Activated naive CD8-positive, alpha-beta T cell (primary cell): ENCODE results near the gene KBTBD7.

Experiments used
- H3K27ac Mint-ChIP-seq: one replicate; pipeline ENCODE4 v1.8.0; 2021; ENCODE audit warnings: mixed read lengths
- H3K27me3 Mint-ChIP-seq: one replicate; pipeline ENCODE4 v1.8.0; 2021; ENCODE audit warnings: mixed read lengths
- H3K36me3 Mint-ChIP-seq: one replicate; pipeline ENCODE4 v1.8.0; 2021; ENCODE audit warnings: mixed read lengths
- H3K4me1 Mint-ChIP-seq: one replicate; pipeline ENCODE4 v1.8.0; 2021; ENCODE audit warnings: low read depth, mixed read lengths
- H3K4me3 Mint-ChIP-seq: one replicate; pipeline ENCODE4 v1.8.0; 2021; ENCODE audit warnings: mild to moderate bottlenecking, mixed read lengths
- H3K9me3 Mint-ChIP-seq: one replicate; pipeline ENCODE4 v1.8.0; 2021; ENCODE audit warnings: low read depth, mixed read lengths

KBTBD7 gene, protein sequence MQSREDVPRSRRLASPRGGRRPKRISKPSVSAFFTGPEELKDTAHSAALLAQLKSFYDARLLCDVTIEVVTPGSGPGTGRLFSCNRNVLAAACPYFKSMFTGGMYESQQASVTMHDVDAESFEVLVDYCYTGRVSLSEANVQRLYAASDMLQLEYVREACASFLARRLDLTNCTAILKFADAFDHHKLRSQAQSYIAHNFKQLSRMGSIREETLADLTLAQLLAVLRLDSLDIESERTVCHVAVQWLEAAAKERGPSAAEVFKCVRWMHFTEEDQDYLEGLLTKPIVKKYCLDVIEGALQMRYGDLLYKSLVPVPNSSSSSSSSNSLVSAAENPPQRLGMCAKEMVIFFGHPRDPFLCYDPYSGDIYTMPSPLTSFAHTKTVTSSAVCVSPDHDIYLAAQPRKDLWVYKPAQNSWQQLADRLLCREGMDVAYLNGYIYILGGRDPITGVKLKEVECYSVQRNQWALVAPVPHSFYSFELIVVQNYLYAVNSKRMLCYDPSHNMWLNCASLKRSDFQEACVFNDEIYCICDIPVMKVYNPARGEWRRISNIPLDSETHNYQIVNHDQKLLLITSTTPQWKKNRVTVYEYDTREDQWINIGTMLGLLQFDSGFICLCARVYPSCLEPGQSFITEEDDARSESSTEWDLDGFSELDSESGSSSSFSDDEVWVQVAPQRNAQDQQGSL

DNA sequence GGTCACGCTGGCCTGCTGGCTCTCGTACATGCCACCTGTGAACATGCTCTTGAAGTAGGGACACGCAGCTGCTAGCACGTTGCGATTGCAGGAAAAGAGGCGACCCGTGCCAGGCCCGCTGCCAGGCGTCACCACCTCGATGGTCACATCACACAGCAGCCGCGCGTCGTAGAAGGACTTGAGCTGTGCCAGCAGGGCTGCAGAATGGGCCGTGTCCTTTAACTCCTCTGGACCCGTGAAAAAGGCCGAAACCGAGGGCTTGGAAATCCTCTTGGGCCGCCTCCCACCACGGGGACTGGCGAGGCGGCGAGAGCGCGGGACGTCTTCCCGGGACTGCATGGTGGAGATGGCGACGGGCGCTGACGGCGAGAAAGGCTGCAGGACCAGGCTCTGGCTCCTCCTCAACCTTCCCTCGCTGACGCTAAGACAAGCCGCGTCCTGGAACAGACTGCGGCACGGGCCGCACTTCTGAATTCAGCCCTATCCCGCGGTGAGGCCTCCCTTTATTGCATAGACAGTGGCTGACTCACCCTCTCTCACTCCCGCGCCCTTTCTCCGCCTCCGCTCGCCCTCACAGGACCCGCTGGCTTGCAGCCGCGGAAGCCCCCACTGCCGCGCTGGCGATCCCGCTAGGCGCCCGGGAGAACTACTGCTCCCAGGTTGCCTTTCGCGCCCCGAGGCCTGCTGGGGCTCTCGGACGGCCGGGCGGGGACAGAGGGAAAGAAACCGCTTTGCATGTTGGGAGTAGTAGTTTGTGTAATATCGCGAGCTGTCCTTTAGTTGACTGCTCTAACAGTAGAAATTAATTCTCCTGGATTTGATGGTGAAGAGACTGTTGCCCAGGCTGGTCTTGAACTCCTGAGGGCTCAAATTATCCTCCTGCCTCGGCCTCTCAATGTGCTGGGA, at the start of gene KBTBD7:
TSS of gene KBTBD7 (minus strand) at position 651 of the 906 bp plus-strand sequence. CDS start at position 339, 312 bp downstream.
- Mint-ChIP-seq H3K36me3 (peaks cover 23% of the 10 kb centered on the region), H3K4me3 (peak within 1 kb of the TSS; percentile 92), H3K27me3 (no peaks in the 10 kb centered on the region), H3K27ac (peak within 1 kb of the TSS; percentile 98), H3K4me1 (peaks cover 45% of the 10 kb centered on the region), H3K9me3 (peaks cover 13% of the 10 kb centered on the region)

DNA sequence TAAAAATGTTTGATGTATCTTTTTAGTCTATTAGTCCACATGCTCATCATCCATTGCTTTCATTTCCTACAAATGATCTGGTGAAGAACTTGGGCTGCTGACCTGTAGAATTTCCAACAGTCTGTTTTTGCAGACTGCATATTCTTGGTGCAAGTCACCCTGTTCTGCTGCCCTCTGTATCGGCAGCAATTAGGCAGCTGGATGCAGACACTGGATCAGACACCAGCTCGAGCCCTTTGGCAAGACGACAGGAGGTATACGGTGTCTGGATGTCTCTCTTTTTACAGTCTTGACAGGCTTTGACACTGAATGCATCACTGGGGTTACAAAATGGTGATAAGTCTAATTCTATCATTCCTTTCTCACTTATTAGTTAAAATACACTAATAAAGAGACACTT, 47.3 kb upstream of the KBTBD7 start:
- Mint-ChIP-seq H3K9me3 (no peaks in the 10 kb centered on the region), H3K36me3 (peaks cover 20% of the 10 kb centered on the region), H3K4me3 (no peak overlapping the region), H3K4me1 (no peaks in the 10 kb centered on the region), H3K27me3 (no peaks in the 10 kb centered on the region), H3K27ac (no peak overlapping the region)

DNA sequence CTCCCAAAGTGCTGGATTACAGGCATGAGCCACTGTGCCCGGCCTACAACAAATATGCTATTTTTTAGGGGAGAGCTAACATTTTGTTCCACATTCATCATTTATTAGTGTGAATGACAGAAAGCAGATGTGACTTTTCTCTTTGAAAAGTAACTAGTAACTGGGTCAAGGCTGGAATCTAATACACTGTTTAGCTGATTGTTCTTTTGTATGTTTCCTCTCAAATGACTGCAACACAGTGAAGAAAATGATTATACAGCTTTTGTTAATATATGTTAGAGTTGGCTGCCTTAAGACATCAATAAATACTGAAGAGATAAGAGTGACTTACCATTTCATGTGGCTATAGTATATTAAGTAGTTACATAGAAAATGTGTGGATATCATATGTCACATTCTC, 42.0 kb upstream of the KBTBD7 start:
- Mint-ChIP-seq H3K27me3 (no peaks in the 10 kb centered on the region), H3K27ac (no peak overlapping the region), H3K4me3 (no peak overlapping the region), H3K36me3 (peaks cover 27% of the 10 kb centered on the region), H3K4me1 (peaks cover 2% of the 10 kb centered on the region), H3K9me3 (no peaks in the 10 kb centered on the region)

DNA sequence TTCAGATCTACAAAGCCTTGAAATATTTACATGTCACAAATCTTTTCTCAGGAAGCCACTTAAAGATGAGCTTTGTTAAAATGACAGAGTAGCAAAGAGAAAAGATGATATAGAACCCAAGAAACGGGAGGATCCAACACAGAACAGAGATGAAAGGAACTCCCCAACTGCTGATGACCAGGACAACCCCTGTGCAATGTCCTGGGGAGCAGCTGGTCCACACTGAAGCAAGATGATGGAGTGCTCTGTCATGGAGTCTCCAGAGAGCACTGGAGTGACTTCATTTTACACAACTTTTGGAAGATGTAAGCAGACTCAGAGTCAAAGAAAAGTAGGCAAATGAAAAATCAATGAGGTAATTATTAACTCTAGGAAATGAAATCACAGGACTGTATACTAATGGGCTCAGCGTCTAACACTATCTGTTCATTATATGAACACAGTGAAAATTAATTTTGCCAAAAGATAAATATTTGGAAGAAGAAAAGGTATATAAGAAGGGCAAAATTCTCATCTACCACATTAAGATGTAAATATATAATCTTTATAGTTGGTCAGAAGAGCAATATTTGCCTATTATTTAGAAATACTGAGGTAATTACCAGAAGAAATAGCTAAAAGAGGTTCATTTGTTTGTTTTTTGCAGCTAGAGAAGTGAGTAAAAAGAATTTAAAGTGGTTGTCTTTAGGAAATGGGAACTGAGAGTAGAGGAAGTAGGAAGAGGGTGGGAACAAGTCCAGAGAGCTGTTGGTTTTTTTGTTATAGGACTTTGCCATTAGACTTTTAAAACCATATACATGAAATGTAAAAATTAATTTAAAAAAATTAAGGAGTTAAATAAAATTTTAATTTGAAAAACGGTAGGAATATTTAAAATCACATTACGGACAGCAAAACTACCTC, 38.5 kb upstream of the KBTBD7 start:
- Mint-ChIP-seq H3K27ac (no peak overlapping the region), H3K36me3 (peaks cover 19% of the 10 kb centered on the region), H3K9me3 (no peaks in the 10 kb centered on the region), H3K27me3 (no peaks in the 10 kb centered on the region), H3K4me1 (peaks cover 2% of the 10 kb centered on the region), H3K4me3 (no peak overlapping the region)

DNA sequence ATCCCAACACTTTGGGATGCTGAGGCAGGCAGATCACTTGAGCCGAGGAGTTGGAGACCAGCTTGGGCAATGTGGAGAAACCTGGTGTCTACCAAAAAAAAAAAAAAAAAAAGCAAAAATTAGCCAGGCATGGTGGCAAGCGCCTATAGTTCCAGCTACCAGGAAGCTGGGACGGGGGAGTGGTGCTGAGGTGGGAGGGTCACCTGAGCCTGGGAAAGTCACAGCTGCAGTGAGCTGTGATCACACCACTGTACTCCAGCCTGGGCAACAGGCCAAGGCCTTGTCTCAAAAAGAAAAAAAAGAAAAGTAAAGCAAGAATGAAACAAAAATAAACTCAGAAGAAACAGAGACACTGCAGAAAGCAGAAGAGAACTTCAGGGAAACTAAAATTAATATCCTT, 37.4 kb upstream of the KBTBD7 start:
- peaks cover 19% of the 10 kb centered on the region for H3K36me3 Mint-ChIP-seq
- H3K4me3 Mint-ChIP-seq: no peak overlapping the region
- H3K4me1 Mint-ChIP-seq: peaks cover 2% of the 10 kb centered on the region
- H3K9me3 Mint-ChIP-seq: no peaks in the 10 kb centered on the region
- H3K27me3 Mint-ChIP-seq: no peaks in the 10 kb centered on the region
- H3K27ac Mint-ChIP-seq: peak overlapping the region; percentile 0

DNA sequence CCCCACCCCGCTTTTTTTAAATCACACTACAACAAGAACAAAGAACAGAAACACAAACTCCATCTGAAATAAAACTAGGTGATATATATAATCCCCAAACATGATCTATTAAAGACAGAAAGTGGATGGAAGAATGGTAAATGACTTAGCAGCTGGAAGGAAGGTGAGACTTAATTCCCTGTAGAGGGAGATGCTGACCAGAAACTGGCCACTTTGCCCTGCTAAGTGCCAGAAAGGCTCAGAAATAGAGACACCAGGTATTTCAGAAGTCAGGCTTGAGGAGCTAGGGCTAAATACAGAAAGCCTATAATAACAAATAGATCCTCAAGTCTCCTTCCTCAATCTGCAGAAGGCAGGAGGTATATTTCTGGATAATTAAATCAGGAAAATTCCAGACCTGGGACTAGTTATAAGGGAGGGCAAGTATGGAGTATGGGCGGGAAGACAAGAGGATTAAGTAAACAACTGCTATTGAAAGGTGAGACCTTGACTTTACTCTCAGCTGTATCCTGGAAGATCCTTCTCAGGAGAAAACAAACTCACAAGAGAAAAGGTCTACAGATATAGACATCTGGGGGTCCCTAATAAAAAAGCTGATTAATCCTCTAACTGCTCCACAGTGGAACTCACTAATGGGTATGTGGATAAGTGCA, 36.8 kb upstream of the KBTBD7 start:
- Mint-ChIP-seq H3K4me1 (peaks cover 2% of the 10 kb centered on the region), H3K4me3 (no peak overlapping the region), H3K36me3 (peaks cover 17% of the 10 kb centered on the region), H3K27ac (no peak overlapping the region), H3K9me3 (no peaks in the 10 kb centered on the region), H3K27me3 (no peaks in the 10 kb centered on the region)

DNA sequence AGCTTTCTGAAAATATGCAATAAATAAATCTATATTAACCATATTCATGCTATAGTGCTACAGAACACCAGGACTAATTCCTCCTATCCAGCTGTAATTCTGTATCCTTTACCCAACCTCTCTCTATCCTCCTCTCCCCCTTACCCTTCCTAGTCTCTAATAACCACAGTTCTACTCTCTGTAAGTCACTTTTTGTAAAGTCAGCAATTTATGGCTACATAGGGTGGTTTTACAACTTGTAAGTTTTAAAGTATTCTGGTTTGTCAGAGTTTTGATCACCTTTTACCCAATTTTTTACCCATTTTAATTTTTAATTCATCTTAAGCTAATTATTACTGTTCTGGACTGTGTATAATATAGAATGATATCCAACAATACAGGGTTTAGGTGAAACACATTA, 35.0 kb upstream of the KBTBD7 start:
- no peaks in the 10 kb centered on the region for H3K27me3 Mint-ChIP-seq
- no peaks in the 10 kb centered on the region for H3K4me1 Mint-ChIP-seq
- H3K36me3 Mint-ChIP-seq: peaks cover 12% of the 10 kb centered on the region
- H3K4me3 Mint-ChIP-seq: no peak overlapping the region
- no peak overlapping the region for H3K27ac Mint-ChIP-seq
- H3K9me3 Mint-ChIP-seq: no peaks in the 10 kb centered on the region

DNA sequence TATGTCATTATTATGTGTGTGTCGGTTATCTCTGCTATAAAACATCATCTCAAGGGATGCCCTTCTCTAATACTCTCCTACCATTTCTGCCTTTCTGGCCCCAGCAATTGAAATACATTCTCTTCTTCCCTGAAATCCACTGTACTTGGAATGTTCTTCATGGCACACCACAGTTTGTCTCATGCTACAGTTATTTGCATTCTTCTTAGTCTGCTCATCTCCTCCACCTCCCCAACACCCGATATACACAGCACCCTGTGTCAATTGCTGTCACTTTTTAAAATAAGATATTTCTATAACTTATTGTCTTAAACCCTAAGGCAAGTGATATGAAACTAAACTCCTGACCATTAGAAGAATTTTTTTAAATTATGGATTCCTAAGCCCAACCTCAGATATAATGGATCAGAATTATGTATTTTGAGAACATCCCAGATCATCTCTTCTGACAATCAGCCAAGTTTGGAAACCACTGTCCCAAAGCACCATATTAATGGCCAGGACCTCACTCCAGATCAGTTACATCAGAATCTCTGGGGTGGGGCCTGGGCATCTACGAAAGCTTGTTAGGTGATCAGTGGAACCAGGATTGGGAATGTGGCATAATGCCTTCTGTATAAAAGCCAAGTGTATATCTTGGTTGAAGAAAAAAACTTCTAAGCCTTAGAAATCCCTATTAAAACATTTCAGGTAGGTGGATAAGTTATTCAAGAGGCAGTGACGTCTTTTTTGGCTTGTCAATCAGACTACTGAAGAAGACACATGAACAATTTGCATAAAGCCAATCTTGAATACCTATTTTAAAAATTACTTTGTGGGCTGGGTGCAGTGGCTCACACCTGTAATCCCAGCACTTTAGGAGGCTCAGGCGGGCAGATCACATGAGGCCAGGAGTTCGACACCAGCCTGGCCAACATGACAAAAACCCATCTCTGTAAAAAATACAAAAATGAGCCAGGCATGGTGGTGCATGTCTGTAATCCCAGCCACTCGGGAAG, 30.0 kb upstream of the KBTBD7 start:
- Mint-ChIP-seq H3K36me3 (peaks cover 15% of the 10 kb centered on the region), H3K27me3 (no peaks in the 10 kb centered on the region), H3K9me3 (no peaks in the 10 kb centered on the region), H3K4me3 (no peak overlapping the region), H3K4me1 (no peaks in the 10 kb centered on the region), H3K27ac (no peak overlapping the region)

DNA sequence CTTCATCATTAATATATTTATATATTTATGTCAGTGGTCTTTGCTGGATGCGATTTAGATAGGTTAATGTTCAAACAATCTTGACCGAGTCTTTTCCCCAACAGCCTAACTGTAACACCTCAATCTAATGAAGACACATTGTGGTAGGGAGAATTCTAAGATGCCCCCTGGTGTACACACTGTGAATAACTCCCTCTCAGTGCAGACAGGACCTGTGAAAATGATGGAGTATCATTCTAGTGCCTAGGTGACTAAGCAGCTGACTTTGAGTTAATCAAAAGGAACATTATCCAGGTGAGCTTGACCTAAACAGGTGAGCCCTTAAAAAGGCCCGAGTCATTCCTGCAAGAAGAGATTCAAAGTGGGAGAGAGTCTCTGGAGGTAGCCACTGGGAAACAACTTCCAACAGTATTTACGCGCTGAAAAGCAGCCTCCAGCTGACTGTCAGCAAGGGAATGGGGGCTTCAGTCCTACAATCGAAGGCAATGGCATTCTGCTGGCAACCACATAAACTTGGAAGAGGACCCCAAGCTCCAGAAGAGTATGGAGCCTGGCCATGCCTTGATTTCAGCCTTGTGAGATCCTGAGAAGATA, 28.0 kb upstream of the KBTBD7 start:
- peaks cover 10% of the 10 kb centered on the region for H3K36me3 Mint-ChIP-seq
- H3K27me3 Mint-ChIP-seq: no peaks in the 10 kb centered on the region
- H3K9me3 Mint-ChIP-seq: no peaks in the 10 kb centered on the region
- no peak overlapping the region for H3K27ac Mint-ChIP-seq
- H3K4me1 Mint-ChIP-seq: no peaks in the 10 kb centered on the region
- no peak overlapping the region for H3K4me3 Mint-ChIP-seq

DNA sequence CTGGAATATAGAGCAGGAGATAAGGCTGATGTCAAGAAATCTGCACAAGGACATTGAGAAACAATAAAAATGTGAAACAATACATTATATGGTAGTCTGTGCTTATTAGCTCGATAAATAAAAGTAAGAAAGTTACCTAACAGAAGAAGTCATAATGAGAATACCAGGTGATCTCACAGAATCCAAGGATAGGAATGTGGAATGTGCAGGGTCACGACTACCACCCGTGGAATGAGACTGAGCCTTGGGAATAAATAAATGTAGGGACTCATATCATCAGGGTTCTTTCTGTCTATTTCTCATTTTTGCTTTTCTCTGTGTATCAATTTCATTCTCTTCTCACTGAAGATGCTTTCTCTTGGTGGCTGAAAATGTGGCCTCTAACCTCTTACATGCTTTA, 26.0 kb upstream of the KBTBD7 start:
- Mint-ChIP-seq H3K36me3 (peaks cover 12% of the 10 kb centered on the region), H3K9me3 (no peaks in the 10 kb centered on the region), H3K27me3 (no peaks in the 10 kb centered on the region), H3K27ac (no peak overlapping the region), H3K4me3 (no peak overlapping the region), H3K4me1 (no peaks in the 10 kb centered on the region)

DNA sequence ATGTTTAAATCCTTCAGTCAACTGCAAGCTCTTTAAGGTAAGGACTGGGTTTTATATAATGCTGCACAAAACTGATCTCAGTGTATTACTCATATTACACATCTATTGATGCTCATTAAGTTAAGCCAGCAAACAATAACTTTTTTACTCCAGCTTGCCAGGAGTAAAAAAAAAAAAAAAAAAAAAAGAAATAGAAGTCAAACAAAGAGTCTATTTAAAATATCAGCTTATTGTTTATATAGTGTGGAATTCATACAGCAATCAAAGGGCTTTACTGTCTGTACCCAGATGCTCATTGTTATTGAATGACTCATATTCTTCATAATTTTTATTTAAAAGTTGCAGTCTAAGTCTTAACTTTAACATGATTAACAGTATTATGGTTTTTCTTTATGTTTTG, 21.8 kb upstream of the KBTBD7 start:
- no peak overlapping the region for H3K4me3 Mint-ChIP-seq
- H3K9me3 Mint-ChIP-seq: peaks cover 3% of the 10 kb centered on the region
- H3K4me1 Mint-ChIP-seq: no peaks in the 10 kb centered on the region
- H3K36me3 Mint-ChIP-seq: peaks cover 17% of the 10 kb centered on the region
- no peaks in the 10 kb centered on the region for H3K27me3 Mint-ChIP-seq
- no peak overlapping the region for H3K27ac Mint-ChIP-seq

DNA sequence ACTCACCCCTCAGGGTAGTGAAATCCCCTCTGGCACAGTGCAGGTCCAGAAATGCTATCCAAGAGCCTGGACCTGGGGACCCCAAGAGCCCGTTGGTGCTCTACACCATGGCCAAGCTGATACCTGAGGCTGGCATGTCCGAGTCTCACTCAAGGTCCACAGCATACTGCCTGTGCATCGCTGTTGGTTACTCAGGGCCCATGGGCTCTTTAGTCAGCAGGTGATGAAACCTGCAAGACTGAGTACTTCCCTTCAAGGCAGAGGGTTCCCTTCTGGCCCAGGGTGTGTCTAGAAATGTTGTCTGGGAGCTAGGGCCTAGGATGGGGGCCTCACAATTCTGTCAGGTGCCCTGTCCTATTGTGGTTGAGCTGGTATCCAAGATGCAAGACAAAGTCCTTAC, 19.6 kb upstream of the KBTBD7 start:
- peaks cover 17% of the 10 kb centered on the region for H3K9me3 Mint-ChIP-seq
- H3K4me3 Mint-ChIP-seq: no peak overlapping the region
- no peaks in the 10 kb centered on the region for H3K4me1 Mint-ChIP-seq
- no peak overlapping the region for H3K27ac Mint-ChIP-seq
- H3K36me3 Mint-ChIP-seq: peaks cover 18% of the 10 kb centered on the region
- H3K27me3 Mint-ChIP-seq: no peaks in the 10 kb centered on the region
